Left ventricle myocardium inferior (tissue), 1 donor: ENCODE results near the gene TMC1. TPM values are rescaled to one million over a fixed set of nuclear protein-coding genes. Genes with fewer than 3 reads are reported as not detected.
"Not testable (repeated sequence)": the region's sequence is repeated elsewhere in the genome, so short reads cannot be mapped to it uniquely, and the experiment has no call there.

Experiments
- DNase-seq: peaks from one replicate; pipeline ENCODE4 v3.0.0-alpha.2; 2020
- H3K27ac ChIP-seq: fragments of 200-600 bp; replicated peaks from 2 replicates; pipeline ENCODE4 v1.8.0; 2021
- H3K27me3 ChIP-seq: fragments of 200-600 bp; 2 replicates; pipeline ENCODE4 v1.8.0; 2021; ENCODE audit warnings: low read depth
- H3K36me3 ChIP-seq: fragments of 200-600 bp; 2 replicates; pipeline ENCODE4 v1.8.0; 2021
- H3K4me1 ChIP-seq: fragments of 200-600 bp; 2 replicates; pipeline ENCODE4 v1.8.0; 2021
- H3K4me3 ChIP-seq: fragments of 200-600 bp; 2 replicates; pipeline ENCODE4 v1.8.0; 2021; ENCODE audit warnings: mild to moderate bottlenecking, moderate library complexity
- H3K9me3 ChIP-seq: fragments of 200-600 bp; replicated peaks from 2 replicates; pipeline ENCODE4 v1.8.0; 2021
- CTCF ChIP-seq: fragments of 200-600 bp; IDR thresholded peaks from 2 replicates; pipeline ENCODE4 v1.8.0; 2021; ENCODE audit warnings: antibody characterized with exemption, mild to moderate bottlenecking, borderline replicate concordance
- intact Hi-C: fragments of 100-400 bp; cut with micrococcal nuclease; formaldehyde crosslinking; loops from one replicate; pipeline ENCODE4 v1.11.0; 2022
- total RNA-seq: library from RNA; stranded (reverse); fragmentation: NEBNext Ultra II Directional; extraction: Animal tissue kit (Norgen Biotek cat#: 25700); gene quantifications from one replicate; pipeline ENCODE4 v1.2.1, GENCODE V29; 2021
- donor health status: DM: no; HTN: yes; CAD: no; lungs with severe emphysema.

The TMC1 gene
- total RNA-seq, 1 donor from 2014 or later, result 0.25 TPM

- no peak for TF ChIP-seq CTCF
- H3K27me3 ChIP-seq, result no peaks in the 10 kb centered on the region
- no peaks in the 10 kb centered on the region for H3K36me3 ChIP-seq
- peaks cover 45% of the 10 kb centered on the region for H3K9me3 ChIP-seq
- DNase-seq, result no peak
- intact Hi-C loops, result no loop called here
- no peak overlapping the region for H3K4me3 ChIP-seq
- no peaks in the 10 kb centered on the region for H3K4me1 ChIP-seq
- no peak overlapping the region for H3K27ac ChIP-seq
These were observed 279.1 kb downstream of the TMC1 start for GRCh38 chr9:72800328-72800994.

- H3K27ac ChIP-seq, result no peak overlapping the region
- H3K27me3 ChIP-seq, result no peaks in the 10 kb centered on the region
- H3K4me3 ChIP-seq, result no peak overlapping the region
- no peaks in the 10 kb centered on the region for H3K36me3 ChIP-seq
- no peak for TF ChIP-seq CTCF
- intact Hi-C loops, result no loop called here
- peaks cover 13% of the 10 kb centered on the region for H3K9me3 ChIP-seq
- no peak for DNase-seq
- H3K4me1 ChIP-seq, result no peaks in the 10 kb centered on the region
These were observed 283.8 kb downstream of the TMC1 start for GRCh38 chr9:72805238-72805637.

- intact Hi-C loops, H3K27me3 ChIP-seq, H3K4me1 ChIP-seq, H3K27ac ChIP-seq, H3K4me3 ChIP-seq, H3K36me3 ChIP-seq, DNase-seq: not testable (repeated sequence)
- H3K9me3 ChIP-seq, result peaks cover 13% of the 10 kb centered on the region
These were observed 285.0 kb downstream of the TMC1 start for GRCh38 chr9:72806313-72806809.

- no peak for DNase-seq
- Histone ChIP-seq H3K4me3 (no peak overlapping the region), H3K27ac (no peak overlapping the region), H3K9me3 (peaks cover 11% of the 10 kb centered on the region), H3K27me3 (no peaks in the 10 kb centered on the region), H3K4me1 (no peaks in the 10 kb centered on the region), H3K36me3 (no peaks in the 10 kb centered on the region)
- no peak for TF ChIP-seq CTCF
- intact Hi-C loops, result no loop called here
These were observed 286.5 kb downstream of the TMC1 start for GRCh38 chr9:72807765-72808445.

- Histone ChIP-seq H3K27ac (no peak overlapping the region), H3K4me1 (no peaks in the 10 kb centered on the region), H3K27me3 (no peaks in the 10 kb centered on the region), H3K36me3 (no peaks in the 10 kb centered on the region), H3K4me3 (no peak overlapping the region), H3K9me3 (peaks cover 8% of the 10 kb centered on the region)
- DNase-seq, result no peak
- intact Hi-C loops, result no loop called here
- TF ChIP-seq CTCF, result no peak
These were observed 287.0 kb downstream of the TMC1 start for GRCh38 chr9:72808446-72808768.

- H3K9me3 ChIP-seq, result no peaks in the 10 kb centered on the region
- no peaks in the 10 kb centered on the region for H3K27me3 ChIP-seq
- intact Hi-C loops, result no loop called here
- no peaks in the 10 kb centered on the region for H3K36me3 ChIP-seq
- no peak overlapping the region for H3K4me3 ChIP-seq
- TF ChIP-seq CTCF, result no peak
- DNase-seq, result no peak
- no peaks in the 10 kb centered on the region for H3K4me1 ChIP-seq
- no peak overlapping the region for H3K27ac ChIP-seq
These were observed 288.2 kb downstream of the TMC1 start for GRCh38 chr9:72809586-72809985.
